ENCODE results near the gene MAST4.

MAST4 gene

DNA sequence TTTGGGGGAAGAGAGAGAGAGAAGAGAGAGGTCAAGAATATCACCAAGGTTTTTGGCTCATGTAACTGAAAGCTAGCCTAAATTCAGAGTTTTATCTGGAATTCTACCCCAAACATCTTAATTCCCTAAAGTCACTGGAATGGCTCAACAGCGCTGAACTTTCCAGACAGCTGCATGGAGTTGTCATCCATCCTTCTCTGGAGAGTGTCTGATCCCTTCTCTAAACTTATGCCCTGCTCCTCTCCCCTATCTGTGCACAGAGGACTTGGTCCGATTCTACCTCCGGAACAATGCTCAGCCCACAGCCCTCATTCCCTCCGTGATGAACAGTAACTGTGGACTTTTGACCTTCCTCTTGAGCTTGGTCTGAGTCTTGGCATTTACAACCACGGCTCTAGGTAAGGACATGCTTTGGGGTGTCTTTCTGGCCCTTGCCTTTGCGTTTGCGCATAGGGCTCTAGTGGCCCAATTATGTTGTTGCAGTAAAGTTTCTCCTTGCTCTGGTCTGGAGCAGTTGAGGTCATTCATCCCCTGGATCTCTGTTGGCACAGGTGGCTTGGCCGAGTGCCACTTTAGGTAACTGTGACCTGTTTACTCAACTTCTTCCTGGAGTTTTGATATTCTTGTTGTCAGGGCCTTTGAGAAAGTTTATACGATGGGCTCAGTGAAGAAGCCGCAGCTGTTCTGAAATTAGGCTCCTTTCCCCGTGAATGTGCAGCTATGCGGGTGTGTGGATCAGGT, 618.7 kb downstream of the MAST4 start:
- DNase-seq (ENCODE audit: low read depth): no peak

- DNase-seq (ENCODE audit: low read depth): peak; percentile 42
Measured at GRCh38 chr5:67215519-67216471, 619.6 kb downstream of the MAST4 start.

GRCh38 chr5:67216564-67216963, 620.4 kb downstream of the MAST4 start:
- DNase-seq (ENCODE audit: low read depth): no peak
